PC-3 (cell line): Measurements from ENCODE around the gene AGER. TPM values are rescaled to one million over a fixed set of nuclear protein-coding genes. Genes with fewer than 3 reads are reported as not detected.

ENCODE experiments used
- ATAC-seq: fragments of 200-7000 bp; cut with Tn5 transposase; 2 replicates; pipeline ENCODE4 v1.9.1; 2020; ENCODE audit warnings: mild to moderate bottlenecking, moderate library complexity
- BruUV-seq: library from RNA; stranded (reverse); fragments of 400-500 nt; replicated peaks from 2 replicates; lab custom pipeline; 2021; lab: Mats Ljungman, UMichigan
- CTCF ChIA-PET: fragments of 300-600 bp; sonication (Branson Sonifier 250); formaldehyde crosslinking; loops from one replicate; lab custom pipeline; 2022; ENCODE audit warnings: antibody characterized with exemption; lab: Charles Lee
- POLR2A ChIA-PET: fragments of 300-600 bp; sonication (Branson Sonifier 250); formaldehyde crosslinking; loops from one replicate; lab custom pipeline; 2022; ENCODE audit warnings: antibody characterized with exemption; ENCODE audit not compliant: unreplicated experiment; lab: Charles Lee
- DNase-seq: peaks from one replicate; pipeline ENCODE4 v3.0.0-alpha.2; 2015
- H2AFZ ChIP-seq: fragments of 300-600 bp; sonication (generic); 2 replicates; pipeline ENCODE4 v1.6.0; 2016; ENCODE audit warnings: antibody characterized with exemption, low read length
- H3F3A ChIP-seq: fragments of 300-600 bp; sonication (generic); one replicate; pipeline ENCODE4 v1.6.0; 2017; ENCODE audit warnings: antibody characterized with exemption, low read length, control low read depth, mild to moderate bottlenecking; ENCODE audit not compliant: unreplicated experiment
- H3K27ac ChIP-seq: fragments of 300-600 bp; sonication (generic); 2 replicates; pipeline ENCODE4 v1.5.1; 2016; ENCODE audit warnings: mild to moderate bottlenecking, low read length
- H3K27me3 ChIP-seq: fragments of 300-600 bp; sonication (generic); 2 replicates; pipeline ENCODE4 v1.6.1; 2016; ENCODE audit warnings: low read length, mixed read lengths
- H3K36me3 ChIP-seq: fragments of 300-600 bp; sonication (generic); 2 replicates; pipeline ENCODE4 v1.6.1; 2016; ENCODE audit warnings: low read depth, mixed run types, low read length, mixed read lengths
- H3K4me1 ChIP-seq: fragments of 300-600 bp; sonication (generic); 2 replicates; pipeline ENCODE4 v1.5.1; 2016; ENCODE audit warnings: low read length; ENCODE audit not compliant: insufficient read depth
- H3K4me2 ChIP-seq: fragments of 300-600 bp; sonication (generic); 2 replicates; pipeline ENCODE4 v1.6.0; 2016; ENCODE audit warnings: low read length
- H3K4me3 ChIP-seq: fragments of 300-600 bp; sonication (generic); 2 replicates; pipeline ENCODE4 v1.5.1; 2016; ENCODE audit warnings: mild to moderate bottlenecking, low read length, mixed read lengths
- H3K79me2 ChIP-seq: fragments of 300-600 bp; sonication (generic); 2 replicates; pipeline ENCODE4 v1.6.1; 2017; ENCODE audit warnings: low read length, mixed read lengths
- H3K9ac ChIP-seq: fragments of 300-600 bp; sonication (generic); 2 replicates; pipeline ENCODE4 v1.6.0; 2016; ENCODE audit warnings: mild to moderate bottlenecking, low read length
- H3K9me2 ChIP-seq: fragments of 300-600 bp; sonication (generic); replicated peaks from 2 replicates; pipeline ENCODE4 v1.6.1; 2016; ENCODE audit warnings: mixed run types, low read length, mixed read lengths
- H3K9me3 ChIP-seq: fragments of 300-600 bp; sonication (generic); 2 replicates; pipeline ENCODE4 v1.6.1; 2016; ENCODE audit warnings: low read length, mixed read lengths
- H4K20me1 ChIP-seq: fragments of 300-600 bp; sonication (generic); 2 replicates; pipeline ENCODE4 v1.6.1; 2016; ENCODE audit warnings: low read length, mixed read lengths
- EZH2 ChIP-seq: fragments of 300-600 bp; sonication (generic); IDR thresholded peaks from one replicate; pipeline ENCODE4 v1.6.1; 2017; ENCODE audit warnings: antibody characterized with exemption, mild to moderate bottlenecking, low read length; ENCODE audit not compliant: unreplicated experiment
- EZH2phosphoT487 ChIP-seq: fragments of 300-600 bp; sonication (generic); IDR thresholded peaks from 2 replicates; pipeline ENCODE4 v1.6.1; 2018; ENCODE audit warnings: mild to moderate bottlenecking, antibody characterized with exemption, low read length, borderline replicate concordance
- intact Hi-C: fragments of 100-400 bp; cut with micrococcal nuclease; formaldehyde crosslinking; loops from 2 replicates; pipeline ENCODE4 v1.9.0; 2023
- total RNA-seq: library from RNA; depleted of rRNA; stranded (reverse); fragments of >200 nt; gene quantifications from 2 replicates; pipeline ENCODE4 v1.2.3, GENCODE V29; 2014
- TF ChIP-seq, protein P1 (sequence below): fragments of 300-600 bp; sonication (generic); conservative IDR thresholded peaks from 2 replicates; pipeline ENCODE4 v1.5.1; 2017; ENCODE audit warnings: antibody characterized with exemption, low read depth, mild to moderate bottlenecking, low read length

The AGER gene
- total RNA-seq, 1 experiment from 2014 or later = 2.0 TPM

DNA sequence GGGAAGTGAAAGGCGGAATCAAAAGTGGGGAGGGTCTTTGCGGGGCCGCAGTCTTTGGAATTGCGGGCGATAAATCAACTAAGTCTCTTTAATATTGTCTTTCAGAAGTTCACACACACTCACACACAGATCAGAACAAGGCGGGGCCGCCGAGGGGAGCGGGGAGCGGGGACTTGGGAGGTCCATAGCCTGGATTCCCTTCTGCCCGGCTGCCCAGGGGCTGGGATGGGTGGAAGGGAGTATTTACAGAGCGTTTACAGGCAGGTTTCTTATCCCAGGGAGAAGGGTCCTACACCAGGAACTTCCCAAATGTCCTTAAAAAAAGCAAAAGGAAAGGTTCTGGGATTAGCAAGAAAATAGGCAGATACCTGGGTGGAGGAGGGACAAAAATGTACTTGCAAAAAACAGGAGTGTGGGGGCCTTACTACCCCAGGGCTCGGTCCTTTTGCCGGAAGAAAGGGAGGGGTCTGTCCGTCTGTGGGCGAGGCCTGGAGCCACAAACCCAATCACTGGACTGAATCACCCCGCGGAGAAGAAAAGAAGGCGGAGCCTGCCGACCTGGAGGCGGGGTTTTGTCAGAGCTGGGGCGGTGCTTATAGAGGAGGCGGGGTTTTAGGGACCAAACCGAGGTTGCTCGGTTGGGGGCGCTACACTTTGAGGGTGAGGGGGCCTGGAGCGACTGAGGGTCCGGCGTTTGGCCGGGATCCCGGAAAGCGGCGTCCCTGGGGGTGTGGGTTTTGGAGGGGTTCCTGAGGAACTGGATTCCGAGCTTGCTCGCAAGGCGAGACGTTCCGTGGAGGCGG lies 35.6 kb downstream of the AGER start:
- Histone ChIP-seq H3F3A (no peaks in the 10 kb centered on the region), H3K27me3 (no peaks in the 10 kb centered on the region), H3K4me2 (no peak overlapping the region), H2AFZ (no peak overlapping the region), H3K79me2 (no peaks in the 10 kb centered on the region), H3K4me3 (no peak overlapping the region), H4K20me1 (no peaks in the 10 kb centered on the region), H3K9me3 (no peaks in the 10 kb centered on the region), H3K9me2 (no peaks in the 10 kb centered on the region), H3K27ac (no peak overlapping the region), H3K36me3 (no peaks in the 10 kb centered on the region), H3K9ac (no peak overlapping the region), H3K4me1 (peaks cover 7% of the 10 kb centered on the region)
- TF ChIP-seq EZH2 = no peak
- no peak for TF ChIP-seq EZH2phosphoT487
- TF ChIP-seq, protein P1, sequence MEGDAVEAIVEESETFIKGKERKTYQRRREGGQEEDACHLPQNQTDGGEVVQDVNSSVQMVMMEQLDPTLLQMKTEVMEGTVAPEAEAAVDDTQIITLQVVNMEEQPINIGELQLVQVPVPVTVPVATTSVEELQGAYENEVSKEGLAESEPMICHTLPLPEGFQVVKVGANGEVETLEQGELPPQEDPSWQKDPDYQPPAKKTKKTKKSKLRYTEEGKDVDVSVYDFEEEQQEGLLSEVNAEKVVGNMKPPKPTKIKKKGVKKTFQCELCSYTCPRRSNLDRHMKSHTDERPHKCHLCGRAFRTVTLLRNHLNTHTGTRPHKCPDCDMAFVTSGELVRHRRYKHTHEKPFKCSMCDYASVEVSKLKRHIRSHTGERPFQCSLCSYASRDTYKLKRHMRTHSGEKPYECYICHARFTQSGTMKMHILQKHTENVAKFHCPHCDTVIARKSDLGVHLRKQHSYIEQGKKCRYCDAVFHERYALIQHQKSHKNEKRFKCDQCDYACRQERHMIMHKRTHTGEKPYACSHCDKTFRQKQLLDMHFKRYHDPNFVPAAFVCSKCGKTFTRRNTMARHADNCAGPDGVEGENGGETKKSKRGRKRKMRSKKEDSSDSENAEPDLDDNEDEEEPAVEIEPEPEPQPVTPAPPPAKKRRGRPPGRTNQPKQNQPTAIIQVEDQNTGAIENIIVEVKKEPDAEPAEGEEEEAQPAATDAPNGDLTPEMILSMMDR = no peak
- no peak for DNase-seq
- ChIA-PET CTCF (interaction anchor here (0.6 kb wide), 1 partner anchor 51 kb away, joined by 3 read pairs; no protein-coding TSS in a partner anchor), POLR2A (no interaction called here)
- intact Hi-C loops = no loop called here
- no peak for ATAC-seq
- no TSS peak for BruUV-seq

DNA sequence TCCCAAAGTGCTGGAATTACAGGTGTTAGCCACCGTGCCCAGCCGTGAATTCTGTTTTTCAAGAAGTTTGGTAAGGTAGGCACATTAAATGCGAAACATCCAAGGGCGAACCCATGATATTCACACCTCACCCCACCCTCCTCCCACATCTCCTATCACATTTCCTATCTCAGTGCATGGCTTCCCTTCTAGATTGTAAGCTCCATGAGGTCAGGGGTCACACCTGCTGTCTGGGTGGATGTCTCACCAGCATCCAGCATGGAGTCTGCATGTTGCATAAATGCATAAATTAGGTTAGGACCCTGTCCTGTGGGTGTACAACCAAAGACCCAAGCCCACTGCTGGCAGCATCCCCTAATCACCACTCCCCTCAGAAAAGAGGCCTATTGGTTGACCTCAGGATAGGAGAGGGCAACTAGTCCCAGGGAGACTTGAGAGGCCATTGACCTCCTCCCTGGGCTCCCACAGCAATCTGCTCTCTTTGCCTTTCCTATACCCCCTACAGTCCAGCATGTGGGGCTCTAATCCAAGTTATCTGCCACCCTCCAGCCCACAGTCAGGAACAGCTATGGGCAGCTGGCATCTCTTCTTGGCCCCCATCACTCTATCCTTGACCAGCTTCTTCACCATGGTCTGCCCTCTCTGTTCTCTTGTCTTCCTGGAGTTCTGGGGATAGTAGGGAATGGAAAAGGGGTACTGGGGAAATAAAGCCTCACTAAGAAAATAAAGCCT lies 36.5 kb downstream of the AGER start:
- BruUV-seq = no TSS peak
- Histone ChIP-seq H3K36me3 (no peaks in the 10 kb centered on the region), H4K20me1 (no peaks in the 10 kb centered on the region), H3K9me2 (no peaks in the 10 kb centered on the region), H3K4me2 (no peak overlapping the region), H3K27me3 (no peaks in the 10 kb centered on the region), H3K9ac (no peak overlapping the region), H3K4me1 (no peaks in the 10 kb centered on the region), H3K27ac (no peak overlapping the region), H3F3A (no peaks in the 10 kb centered on the region), H3K9me3 (no peaks in the 10 kb centered on the region), H3K79me2 (no peaks in the 10 kb centered on the region), H2AFZ (no peak overlapping the region), H3K4me3 (no peak overlapping the region)
- intact Hi-C loops = no loop called here
- DNase-seq = no peak
- no peak for TF ChIP-seq EZH2
- TF ChIP-seq, protein P1 = no peak
- no peak for TF ChIP-seq EZH2phosphoT487
- ChIA-PET CTCF (no interaction called here), POLR2A (no interaction called here)
- peak; percentile 33; the same call in 1 of the 2 replicates for ATAC-seq

DNA sequence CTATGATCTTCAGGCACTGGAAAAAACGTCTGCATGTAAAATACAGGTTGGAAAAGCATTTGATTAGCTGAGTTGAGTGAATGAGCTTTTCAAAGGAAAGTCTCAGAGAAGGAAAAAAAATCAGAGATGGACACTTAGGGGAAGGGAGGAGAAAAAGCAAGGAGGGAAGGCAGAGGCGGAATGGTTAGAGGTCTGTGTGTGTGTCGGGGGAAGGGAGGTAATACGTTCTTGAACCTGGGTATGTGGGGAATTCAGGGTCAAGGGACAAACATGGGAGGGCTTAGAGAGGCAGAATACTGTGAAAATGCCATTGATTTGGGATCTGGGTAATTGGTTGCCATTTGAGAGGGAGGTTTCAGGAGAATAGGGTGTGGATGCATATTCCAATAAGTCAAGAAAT lies 37.4 kb downstream of the AGER start:
- no peak overlapping the region for H3K4me2 ChIP-seq
- H3K4me3 ChIP-seq = no peak overlapping the region
- ChIA-PET CTCF (no interaction called here), POLR2A (no interaction called here)
- no peaks in the 10 kb centered on the region for H3K36me3 ChIP-seq
- BruUV-seq = no TSS peak
- intact Hi-C loops = no loop called here
- no peaks in the 10 kb centered on the region for H3K9me3 ChIP-seq
- DNase-seq = no peak
- H3K79me2 ChIP-seq = no peaks in the 10 kb centered on the region
- TF ChIP-seq EZH2 (no peak), EZH2phosphoT487 (no peak)
- TF ChIP-seq, protein P1 = no peak
- H3K27ac ChIP-seq = no peak overlapping the region
- ATAC-seq = no peak
- H3K4me1 ChIP-seq = no peaks in the 10 kb centered on the region
- no peaks in the 10 kb centered on the region for H3F3A ChIP-seq
- no peak overlapping the region for H3K9ac ChIP-seq
- no peaks in the 10 kb centered on the region for H3K9me2 ChIP-seq
- no peak overlapping the region for H2AFZ ChIP-seq
- H4K20me1 ChIP-seq = no peaks in the 10 kb centered on the region
- no peaks in the 10 kb centered on the region for H3K27me3 ChIP-seq
